Globus pallidus (tissue), 1 donor: Measurements from ENCODE around the gene MEGF8.
A peak's percentile ranks its signal among the peaks of the same experiment; 100 is the strongest.

Source experiments
- DNase-seq: peaks from one replicate; pipeline ENCODE4 v3.0.0-alpha.2; 2015; ENCODE audit warnings: low spot score

The MEGF8 gene

DNA sequence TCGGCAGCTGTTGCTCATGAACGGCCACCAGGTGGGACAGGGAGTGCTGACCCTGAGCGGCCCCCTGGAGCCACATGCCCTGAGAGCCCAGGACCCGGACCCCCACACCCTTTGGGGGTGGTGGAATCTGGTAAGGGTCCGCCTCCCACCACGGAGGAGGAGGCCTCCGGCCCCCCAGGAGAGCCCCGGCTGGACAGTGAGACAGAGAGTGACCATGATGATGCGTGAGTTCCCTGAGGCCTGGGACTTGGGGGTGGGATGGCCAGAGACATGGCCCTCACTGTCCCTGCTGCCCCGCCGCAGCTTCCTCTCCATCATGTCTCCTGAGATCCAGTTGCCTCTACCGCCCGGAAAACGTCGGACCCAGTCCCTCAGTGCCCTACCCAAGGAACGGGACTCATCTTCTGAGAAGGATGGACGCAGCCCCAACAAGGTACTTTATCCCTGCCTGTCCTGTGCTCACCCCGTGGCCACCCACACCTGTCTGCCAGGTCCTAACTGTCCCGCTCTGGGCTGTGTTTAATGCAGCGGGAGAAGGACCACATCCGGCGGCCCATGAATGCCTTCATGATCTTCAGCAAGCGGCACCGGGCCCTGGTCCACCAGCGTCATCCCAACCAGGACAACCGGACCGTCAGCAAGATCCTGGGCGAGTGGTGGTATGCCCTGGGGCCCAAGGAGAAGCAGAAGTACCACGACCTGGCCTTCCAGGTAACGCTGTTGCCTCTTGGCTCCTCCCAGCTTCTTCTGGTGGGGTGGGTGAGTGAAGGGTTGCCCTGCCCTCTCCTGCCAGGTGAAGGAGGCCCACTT, 38.2 kb upstream of the MEGF8 start:
- DNase-seq = no peak

DNA sequence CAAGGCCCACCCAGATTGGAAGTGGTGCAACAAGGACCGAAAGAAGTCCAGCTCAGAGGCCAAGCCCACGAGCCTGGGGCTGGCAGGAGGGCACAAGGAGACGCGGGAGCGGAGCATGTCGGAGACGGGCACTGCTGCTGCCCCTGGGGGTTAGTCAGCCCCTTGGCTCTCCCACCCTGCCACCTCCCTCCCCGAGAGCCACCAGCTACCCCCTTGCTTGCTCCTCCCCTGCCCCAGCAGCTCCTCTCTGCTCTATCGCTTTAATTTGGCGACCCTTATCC, 37.7 kb upstream of the MEGF8 start:
- no peak for DNase-seq

- DNase-seq = no peak
Observed at GRCh38 chr19:42288387-42288786, 37.0 kb upstream of the MEGF8 start.

DNA sequence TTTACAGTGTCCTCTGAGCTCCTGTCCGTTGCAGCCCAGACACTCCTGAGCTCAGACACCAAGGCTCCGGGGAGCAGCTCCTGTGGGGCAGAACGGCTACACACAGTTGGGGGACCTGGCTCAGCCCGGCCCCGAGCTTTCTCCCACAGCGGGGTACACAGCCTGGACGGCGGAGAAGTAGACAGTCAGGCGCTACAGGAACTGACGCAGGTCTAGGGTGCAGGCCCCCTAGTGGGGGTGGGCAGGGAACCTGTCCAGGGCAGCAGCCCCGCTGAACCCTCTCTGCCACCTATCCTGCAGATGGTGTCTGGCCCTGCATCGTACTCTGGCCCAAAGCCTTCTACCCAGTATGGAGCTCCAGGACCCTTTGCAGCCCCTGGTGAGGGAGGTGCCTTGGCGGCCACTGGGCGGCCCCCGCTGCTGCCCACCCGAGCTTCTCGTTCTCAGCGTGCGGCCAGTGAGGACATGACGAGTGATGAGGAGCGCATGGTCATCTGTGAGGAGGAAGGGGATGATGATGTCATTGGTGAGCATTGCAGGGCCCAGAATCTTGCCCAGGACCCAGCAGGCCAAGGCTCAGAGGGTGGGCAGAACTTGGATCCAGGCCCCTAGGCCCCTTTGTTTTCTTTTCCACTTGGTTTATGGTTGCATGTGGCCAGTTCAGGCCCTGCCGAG, 36.4 kb upstream of the MEGF8 start:
- DNase-seq = no peak

GRCh38 chr19:42289556-42290041, 35.8 kb upstream of the MEGF8 start:
- DNase-seq = no peak

- no peak for DNase-seq
Observed at GRCh38 chr19:42290136-42290522, 35.3 kb upstream of the MEGF8 start.

DNA sequence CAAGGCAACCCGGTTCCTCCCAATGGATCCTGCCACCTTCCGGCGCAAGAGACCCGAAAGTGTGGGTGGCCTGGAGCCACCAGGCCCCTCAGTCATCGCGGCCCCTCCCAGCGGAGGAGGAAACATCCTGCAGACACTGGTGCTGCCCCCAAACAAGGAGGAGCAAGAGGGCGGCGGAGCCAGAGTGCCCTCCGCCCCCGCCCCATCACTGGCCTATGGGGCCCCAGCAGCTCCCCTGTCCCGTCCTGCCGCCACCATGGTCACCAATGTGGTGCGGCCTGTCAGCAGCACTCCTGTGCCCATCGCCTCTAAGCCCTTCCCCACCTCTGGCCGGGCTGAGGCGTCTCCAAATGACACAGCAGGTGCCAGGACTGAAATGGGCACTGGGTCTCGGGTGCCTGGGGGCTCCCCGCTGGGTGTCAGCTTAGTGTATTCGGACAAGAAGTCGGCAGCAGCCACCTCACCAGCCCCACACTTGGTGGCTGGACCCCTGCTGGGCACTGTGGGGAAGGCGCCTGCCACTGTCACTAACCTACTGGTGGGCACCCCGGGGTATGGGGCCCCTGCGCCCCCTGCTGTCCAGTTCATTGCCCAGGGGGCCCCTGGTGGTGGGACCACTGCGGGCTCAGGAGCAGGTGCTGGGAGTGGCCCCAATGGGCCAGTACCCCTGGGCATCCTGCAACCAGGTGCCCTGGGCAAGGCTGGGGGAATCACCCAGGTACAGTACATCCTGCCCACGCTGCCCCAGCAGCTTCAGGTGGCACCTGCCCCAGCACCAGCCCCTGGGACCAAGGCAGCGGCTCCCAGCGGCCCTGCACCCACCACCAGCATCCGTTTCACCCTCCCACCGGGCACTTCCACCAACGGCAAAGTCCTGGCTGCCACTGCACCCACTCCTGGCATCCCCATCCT, 34.7 kb upstream of the MEGF8 start:
- no peak for DNase-seq

DNA sequence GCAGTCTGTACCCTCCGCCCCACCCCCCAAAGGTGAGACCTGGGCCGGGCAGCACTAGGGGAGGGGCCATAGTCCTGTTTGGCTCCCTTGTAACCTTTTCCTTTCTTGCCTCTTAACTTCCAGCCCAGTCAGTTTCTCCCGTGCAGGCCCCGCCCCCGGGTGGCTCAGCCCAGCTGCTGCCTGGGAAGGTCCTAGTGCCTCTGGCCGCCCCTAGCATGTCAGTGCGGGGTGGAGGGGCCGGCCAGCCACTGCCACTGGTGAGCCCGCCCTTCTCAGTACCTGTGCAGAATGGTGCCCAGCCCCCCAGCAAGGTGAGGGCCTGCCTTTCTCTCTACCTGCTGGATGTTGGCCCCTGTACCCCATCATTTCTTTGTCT, 34.0 kb upstream of the MEGF8 start:
- DNase-seq = no peak

DNA sequence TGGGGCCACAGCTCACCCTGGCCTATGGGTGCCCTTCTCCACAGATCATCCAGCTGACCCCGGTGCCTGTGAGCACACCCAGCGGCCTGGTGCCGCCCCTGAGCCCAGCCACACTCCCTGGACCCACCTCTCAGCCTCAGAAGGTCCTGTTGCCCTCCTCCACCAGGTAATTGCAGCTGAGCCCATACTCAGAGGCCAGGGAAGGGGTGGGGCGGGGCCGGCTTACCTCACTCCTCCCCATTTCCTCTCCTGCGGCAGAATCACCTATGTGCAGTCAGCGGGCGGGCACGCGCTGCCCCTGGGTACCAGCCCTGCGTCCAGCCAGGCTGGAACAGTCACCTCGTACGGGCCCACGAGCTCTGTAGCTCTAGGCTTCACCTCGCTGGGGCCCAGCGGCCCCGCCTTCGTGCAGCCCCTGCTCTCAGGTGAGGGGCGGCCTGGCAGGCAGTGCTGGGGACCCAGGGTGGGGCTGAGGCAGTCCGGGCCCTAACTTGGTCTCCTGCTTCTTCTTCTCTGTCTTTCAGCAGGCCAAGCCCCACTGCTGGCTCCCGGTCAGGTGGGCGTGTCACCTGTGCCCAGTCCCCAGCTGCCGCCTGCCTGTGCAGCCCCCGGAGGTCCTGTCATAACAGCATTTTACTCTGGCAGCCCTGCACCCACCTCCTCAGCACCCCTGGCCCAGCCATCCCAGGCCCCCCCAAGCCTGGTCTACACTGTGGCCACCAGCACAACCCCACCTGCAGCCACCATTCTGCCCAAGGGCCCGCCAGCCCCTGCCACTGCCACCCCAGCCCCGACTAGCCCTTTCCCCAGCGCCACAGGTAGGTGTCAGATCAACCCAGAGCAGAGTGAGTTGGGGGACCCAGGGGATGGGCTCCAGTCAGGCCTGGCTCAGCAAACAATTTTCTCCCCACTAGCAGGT, 33.1 kb upstream of the MEGF8 start:
- no peak for DNase-seq

- DNase-seq = no peak
Observed at GRCh38 chr19:42292963-42293362, 32.5 kb upstream of the MEGF8 start.

- no peak for DNase-seq
Observed at GRCh38 chr19:42293540-42293939, 31.9 kb upstream of the MEGF8 start.

DNA sequence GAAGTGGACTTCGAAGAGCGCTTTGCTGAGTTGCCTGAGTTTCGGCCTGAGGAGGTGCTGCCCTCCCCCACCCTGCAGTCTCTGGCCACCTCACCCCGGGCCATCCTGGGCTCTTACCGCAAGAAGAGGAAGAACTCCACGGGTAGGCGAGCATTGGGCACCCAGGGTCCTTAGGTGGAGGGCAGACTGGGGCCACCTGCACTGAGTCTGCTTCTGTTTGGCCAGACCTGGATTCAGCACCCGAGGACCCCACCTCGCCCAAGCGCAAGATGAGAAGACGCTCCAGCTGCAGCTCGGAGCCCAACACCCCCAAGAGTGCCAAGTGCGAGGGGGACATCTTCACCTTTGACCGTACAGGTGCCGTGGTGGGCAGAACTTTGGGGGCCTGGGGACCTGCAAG, 31.5 kb upstream of the MEGF8 start:
- no peak for DNase-seq

DNA sequence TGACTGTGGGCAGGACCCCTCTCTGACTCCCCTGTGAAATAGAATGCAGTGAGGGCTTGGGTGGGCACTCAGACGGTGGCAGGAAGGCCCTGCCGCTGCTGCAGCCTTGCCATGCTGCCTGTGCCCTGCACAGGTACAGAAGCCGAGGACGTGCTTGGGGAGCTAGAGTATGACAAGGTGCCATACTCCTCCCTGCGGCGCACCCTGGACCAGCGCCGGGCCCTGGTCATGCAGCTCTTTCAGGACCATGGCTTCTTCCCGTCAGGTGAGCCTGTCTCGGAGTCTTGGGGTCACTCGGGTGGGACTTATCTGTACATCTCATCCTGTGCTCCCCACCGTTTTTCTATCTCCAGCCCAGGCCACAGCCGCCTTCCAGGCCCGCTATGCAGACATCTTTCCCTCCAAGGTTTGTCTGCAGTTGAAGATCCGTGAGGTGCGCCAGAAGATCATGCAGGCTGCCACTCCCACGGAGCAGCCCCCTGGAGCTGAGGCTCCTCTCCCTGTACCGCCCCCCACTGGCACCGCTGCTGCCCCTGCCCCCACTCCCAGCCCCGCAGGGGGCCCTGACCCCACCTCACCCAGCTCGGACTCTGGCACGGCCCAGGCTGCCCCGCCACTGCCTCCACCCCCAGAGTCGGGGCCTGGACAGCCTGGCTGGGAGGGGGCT, 30.8 kb upstream of the MEGF8 start:
- DNase-seq = no peak

DNA sequence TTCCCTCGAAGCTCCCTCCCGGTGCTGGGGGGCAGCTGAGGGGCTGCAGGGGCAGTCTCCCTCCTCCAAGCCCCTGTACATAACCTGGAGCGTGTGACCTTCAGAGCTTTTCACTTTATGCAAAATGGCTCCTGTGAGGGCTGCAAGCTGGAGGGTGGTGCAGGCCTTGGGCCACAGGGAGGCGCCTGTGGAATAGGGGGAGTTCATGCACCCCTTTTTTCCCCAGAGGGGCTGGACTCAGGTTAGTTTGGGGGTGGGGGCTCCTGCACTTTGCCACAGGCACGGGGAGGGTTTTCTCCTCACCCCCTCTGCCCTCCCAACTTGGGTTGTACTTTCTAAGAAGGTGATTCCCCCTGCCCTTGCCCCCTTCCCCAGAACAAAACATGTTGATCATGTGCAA, 30.1 kb upstream of the MEGF8 start:
- DNase-seq = no peak

- peak; percentile 63 for DNase-seq
Observed at GRCh38 chr19:42295831-42296525, 29.5 kb upstream of the MEGF8 start.

DNA sequence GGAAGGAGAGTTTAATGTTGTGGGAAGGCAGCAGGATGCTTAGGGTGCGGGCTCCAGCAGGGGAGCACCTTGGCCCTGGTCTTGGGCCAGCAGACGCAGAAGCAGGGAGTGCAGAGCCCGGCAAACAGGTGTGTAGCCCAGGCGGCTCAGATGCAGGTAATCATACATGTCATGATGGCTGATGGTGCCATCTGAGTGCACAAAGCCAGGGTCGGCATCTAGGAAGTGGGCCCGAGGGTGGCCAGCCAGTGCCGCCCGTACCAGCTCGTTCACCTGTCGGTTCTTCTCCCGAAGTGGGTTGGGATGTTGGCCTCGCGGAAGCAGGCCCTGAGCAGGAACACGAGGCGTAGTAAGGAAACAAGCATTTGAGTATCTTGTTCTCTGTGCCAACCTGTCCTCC, 28.4 kb upstream of the MEGF8 start:
- no peak for DNase-seq

- DNase-seq = no peak
Observed at GRCh38 chr19:42301646-42302203, 23.7 kb upstream of the MEGF8 start, which contains the start of gene PRR19. TSS of gene PRR19 (plus strand) at chr19:42302132. CDS start at chr19:42309585, 7,453 bp downstream.

DNA sequence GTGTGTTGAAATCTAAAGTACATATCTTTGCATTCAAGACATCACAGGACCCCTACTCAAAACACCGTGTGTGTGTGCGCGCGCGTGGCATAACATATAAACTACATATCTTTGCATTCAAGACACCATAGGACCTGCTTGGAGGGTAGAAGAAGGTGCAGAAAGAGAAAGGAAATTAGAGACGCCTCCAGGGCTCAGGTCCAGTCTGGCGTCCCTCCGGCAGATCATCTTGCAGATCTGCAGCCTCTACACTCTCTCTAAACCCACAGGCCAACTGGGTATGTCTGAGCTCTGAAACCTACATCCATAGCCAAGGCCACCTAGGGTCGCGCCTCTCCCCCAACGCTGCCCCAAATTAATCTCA, 22.4 kb upstream of the MEGF8 start:
- DNase-seq = no peak

- DNase-seq = no peak
Observed at GRCh38 chr19:42303876-42304275, 21.6 kb upstream of the MEGF8 start.

DNA sequence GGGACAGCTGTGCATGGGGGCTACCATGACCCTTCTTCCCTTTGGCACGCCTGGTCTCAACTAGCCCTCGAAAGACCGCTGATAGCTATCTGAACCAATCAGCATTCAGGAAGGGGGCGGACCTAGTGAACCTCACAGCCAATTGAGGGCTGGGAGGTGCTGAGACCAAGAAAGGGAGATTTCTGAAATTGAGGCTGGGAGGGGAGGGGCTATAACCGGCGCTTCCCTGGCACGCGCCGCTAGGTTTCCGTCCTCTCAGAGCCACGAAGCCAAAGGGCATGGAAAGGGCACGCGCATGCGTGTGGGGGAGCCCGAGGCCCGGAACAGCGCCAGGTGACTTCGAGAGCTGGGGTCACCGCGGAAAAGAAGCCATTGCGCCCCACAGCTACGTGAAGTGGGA, 18.8 kb upstream of the MEGF8 start:
- no peak for DNase-seq
